ENCODE measurements around the gene ASPSCR1. TPM values are rescaled to one million over a fixed set of nuclear protein-coding genes. Genes with fewer than 3 reads are reported as not detected.

ASPSCR1 gene
- total and polyA plus RNA-seq, 2 of the 13 experiments (the other 11 are each of a cell fraction or from before 2014, with no cell fraction given): 274 to 314 TPM

GRCh38 chr17:82060614-82061013 lies 83.2 kb downstream of the ASPSCR1 start:
- Histone ChIP-seq H3K9ac (ENCODE audit: insufficient read depth, low read depth, low read length) (no peak overlapping the region), H3K36me3 (replicated peaks in 1 of 2; ENCODE audit: control insufficient read depth in 1 of 2, insufficient read depth in 2 of 2, low read length in 2 of 2) (peaks cover 43 to 65% of the 10 kb centered on the region in 2 experiments), H3K4me3 (replicated peaks in 1 of 3; ENCODE audit: insufficient read depth in 1 of 3, low read depth in 2 of 3, low read length in 3 of 3) (no peak overlapping the region), H3K27me3 (ENCODE audit: control insufficient read depth in 1 of 2, insufficient read depth in 2 of 2, low read length in 2 of 2) (no peaks in the 10 kb centered on the region), H2AFZ (ENCODE audit: low read length) (no peak overlapping the region), H4K20me1 (ENCODE audit: insufficient read depth, low read length) (no peaks in the 10 kb centered on the region), H3K27ac (ENCODE audit: extremely low read length, insufficient read depth, low read length) (no peak overlapping the region), H3K79me2 (ENCODE audit: insufficient read depth, low read length) (peaks cover 20% of the 10 kb centered on the region), H3K4me2 (ENCODE audit: low read depth, low read length) (no peak overlapping the region), H3K4me1 (ENCODE audit: insufficient read depth, low read length) (peaks cover 49% of the 10 kb centered on the region), H3K9me3 (ENCODE audit: low read length) (no peaks in the 10 kb centered on the region)
- POLR2A ChIA-PET: interaction anchor here (1.6 kb wide), 1 partner anchor 23 kb away, joined by 7 read pairs; the partner anchor contains the start of gene DCXR
- no peak for FAIRE-seq
- no TSS peak for BruUV-seq (replicated peaks)
- CTCF ChIA-PET (ENCODE audit: low intra/inter-chr PET ratio, low total read pairs): no interaction called here
- in situ Hi-C loops (cut with HindIII; ENCODE audit: extremely low pct_ligation_motif_present, low pct_unique_long_range_greater_than_20kb): no loop called here
- no peak for DNase-seq (ENCODE audit: low spot score)
- no peak for ATAC-seq
- TF ChIP-seq TOE1 (CRISPR knock-in tag; IDR thresholded peaks at IDR 0.05) (no peak), BATF2 (CRISPR knock-in tag; IDR thresholded peaks at IDR 0.05) (no peak), ZNF501 (CRISPR knock-in tag; IDR thresholded peaks at IDR 0.05) (no peak), RFXANK (CRISPR knock-in tag; IDR thresholded peaks at IDR 0.05) (no peak), ZBTB37 (CRISPR knock-in tag; IDR thresholded peaks at IDR 0.05) (no peak), POLR2A (IDR thresholded peaks at IDR 0.05; ENCODE audit: insufficient read depth in 1 of 2, low read depth in 2 of 2, low read length in 2 of 2) (0 out of 4 replicates have a peak, but pooled peaks of 1 of the 2 experiments have one; percentile 8), HOXD1 (CRISPR knock-in tag; IDR thresholded peaks at IDR 0.05) (no peak), ZMAT3 (CRISPR knock-in tag; conservative IDR thresholded peaks at IDR 0.05) (no peak), ZNF205 (CRISPR knock-in tag; IDR thresholded peaks at IDR 0.05) (no peak), ZHX1 (CRISPR knock-in tag; IDR thresholded peaks at IDR 0.05; ENCODE audit: low read depth) (0 out of 2 replicates have a peak, but pooled peaks have one; percentile 4), RBFOX2 (IDR thresholded peaks at IDR 0.05; ENCODE audit: low read depth, low read length) (peak; percentile 35; the same call in 1 of the 2 replicates), SP5 (CRISPR knock-in tag; IDR thresholded peaks at IDR 0.05; ENCODE audit: borderline replicate concordance, low read depth) (no peak), AGO2 (optimal IDR thresholded peaks at IDR 0.05; ENCODE audit: low read depth, low read length) (peak; percentile 63), PLRG1 (conservative IDR thresholded peaks at IDR 0.05) (no peak)
- TF ChIP-seq, protein P1, sequence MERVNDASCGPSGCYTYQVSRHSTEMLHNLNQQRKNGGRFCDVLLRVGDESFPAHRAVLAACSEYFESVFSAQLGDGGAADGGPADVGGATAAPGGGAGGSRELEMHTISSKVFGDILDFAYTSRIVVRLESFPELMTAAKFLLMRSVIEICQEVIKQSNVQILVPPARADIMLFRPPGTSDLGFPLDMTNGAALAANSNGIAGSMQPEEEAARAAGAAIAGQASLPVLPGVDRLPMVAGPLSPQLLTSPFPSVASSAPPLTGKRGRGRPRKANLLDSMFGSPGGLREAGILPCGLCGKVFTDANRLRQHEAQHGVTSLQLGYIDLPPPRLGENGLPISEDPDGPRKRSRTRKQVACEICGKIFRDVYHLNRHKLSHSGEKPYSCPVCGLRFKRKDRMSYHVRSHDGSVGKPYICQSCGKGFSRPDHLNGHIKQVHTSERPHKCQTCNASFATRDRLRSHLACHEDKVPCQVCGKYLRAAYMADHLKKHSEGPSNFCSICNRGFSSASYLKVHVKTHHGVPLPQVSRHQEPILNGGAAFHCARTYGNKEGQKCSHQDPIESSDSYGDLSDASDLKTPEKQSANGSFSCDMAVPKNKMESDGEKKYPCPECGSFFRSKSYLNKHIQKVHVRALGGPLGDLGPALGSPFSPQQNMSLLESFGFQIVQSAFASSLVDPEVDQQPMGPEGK (CRISPR knock-in tag; IDR thresholded peaks at IDR 0.05): no peak
- TF ChIP-seq, protein P2, sequence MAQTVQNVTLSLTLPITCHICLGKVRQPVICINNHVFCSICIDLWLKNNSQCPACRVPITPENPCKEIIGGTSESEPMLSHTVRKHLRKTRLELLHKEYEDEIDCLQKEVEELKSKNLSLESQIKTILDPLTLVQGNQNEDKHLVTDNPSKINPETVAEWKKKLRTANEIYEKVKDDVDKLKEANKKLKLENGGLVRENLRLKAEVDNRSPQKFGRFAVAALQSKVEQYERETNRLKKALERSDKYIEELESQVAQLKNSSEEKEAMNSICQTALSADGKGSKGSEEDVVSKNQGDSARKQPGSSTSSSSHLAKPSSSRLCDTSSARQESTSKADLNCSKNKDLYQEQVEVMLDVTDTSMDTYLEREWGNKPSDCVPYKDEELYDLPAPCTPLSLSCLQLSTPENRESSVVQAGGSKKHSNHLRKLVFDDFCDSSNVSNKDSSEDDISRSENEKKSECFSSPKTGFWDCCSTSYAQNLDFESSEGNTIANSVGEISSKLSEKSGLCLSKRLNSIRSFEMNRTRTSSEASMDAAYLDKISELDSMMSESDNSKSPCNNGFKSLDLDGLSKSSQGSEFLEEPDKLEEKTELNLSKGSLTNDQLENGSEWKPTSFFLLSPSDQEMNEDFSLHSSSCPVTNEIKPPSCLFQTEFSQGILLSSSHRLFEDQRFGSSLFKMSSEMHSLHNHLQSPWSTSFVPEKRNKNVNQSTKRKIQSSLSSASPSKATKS (CRISPR knock-in tag; IDR thresholded peaks at IDR 0.05): no peak
- intact Hi-C loops (cut with micrococcal nuclease; ENCODE audit: unreplicated experiment): no loop called here
- WGBS (ENCODE audit: low lambda C conversion rate): 82% methylated on average over 7 of the region's 14 CpGs
